NT2/D1 (cell line): ENCODE results near the gene CRELD2.
"Not testable (repeated sequence)": the region's sequence is repeated elsewhere in the genome, so short reads cannot be mapped to it uniquely, and the experiment has no call there.

Experiments
- DNase-seq: peaks from one replicate; pipeline ENCODE4 v3.0.0-alpha.2; 2011; ENCODE audit warnings: low read depth, low spot score
- H3K27me3 ChIP-seq: 2 replicates; pipeline ENCODE4 v1.6.0; 2011; ENCODE audit warnings: mild to moderate bottlenecking; ENCODE audit not compliant: insufficient read length, insufficient read depth
- H3K36me3 ChIP-seq: 2 replicates; pipeline ENCODE4 v1.6.1; 2011; ENCODE audit warnings: mild to moderate bottlenecking, low read length, mixed read lengths; ENCODE audit not compliant: insufficient read depth, insufficient read length
- H3K4me1 ChIP-seq: 2 replicates; pipeline ENCODE4 v1.5.1; 2011; ENCODE audit not compliant: insufficient read depth, insufficient read length
- H3K4me3 ChIP-seq: 2 replicates; pipeline ENCODE4 v1.5.1; 2011; ENCODE audit warnings: low read depth; ENCODE audit not compliant: insufficient read length
- H3K9ac ChIP-seq: 2 replicates; pipeline ENCODE4 v1.6.0; 2011; ENCODE audit warnings: low read depth; ENCODE audit not compliant: insufficient read length
- H3K9me3 ChIP-seq: 2 replicates; pipeline ENCODE4 v1.5.1; 2011; ENCODE audit warnings: mild to moderate bottlenecking, low read length; ENCODE audit not compliant: insufficient read depth
- SUZ12 ChIP-seq: IDR thresholded peaks from 2 replicates; pipeline ENCODE4 v1.6.1; 2011; ENCODE audit not compliant: insufficient read length, insufficient read depth; ENCODE audit errors: extremely low read depth
- YY1 ChIP-seq: IDR thresholded peaks from 2 replicates; pipeline ENCODE4 v1.6.1; 2011; ENCODE audit not compliant: insufficient read length, insufficient read depth
- ZNF274 ChIP-seq: IDR thresholded peaks from 2 replicates; pipeline ENCODE4 v1.6.1; 2011; ENCODE audit warnings: mild to moderate bottlenecking, low read depth, low read length

Gene CRELD2

DNA sequence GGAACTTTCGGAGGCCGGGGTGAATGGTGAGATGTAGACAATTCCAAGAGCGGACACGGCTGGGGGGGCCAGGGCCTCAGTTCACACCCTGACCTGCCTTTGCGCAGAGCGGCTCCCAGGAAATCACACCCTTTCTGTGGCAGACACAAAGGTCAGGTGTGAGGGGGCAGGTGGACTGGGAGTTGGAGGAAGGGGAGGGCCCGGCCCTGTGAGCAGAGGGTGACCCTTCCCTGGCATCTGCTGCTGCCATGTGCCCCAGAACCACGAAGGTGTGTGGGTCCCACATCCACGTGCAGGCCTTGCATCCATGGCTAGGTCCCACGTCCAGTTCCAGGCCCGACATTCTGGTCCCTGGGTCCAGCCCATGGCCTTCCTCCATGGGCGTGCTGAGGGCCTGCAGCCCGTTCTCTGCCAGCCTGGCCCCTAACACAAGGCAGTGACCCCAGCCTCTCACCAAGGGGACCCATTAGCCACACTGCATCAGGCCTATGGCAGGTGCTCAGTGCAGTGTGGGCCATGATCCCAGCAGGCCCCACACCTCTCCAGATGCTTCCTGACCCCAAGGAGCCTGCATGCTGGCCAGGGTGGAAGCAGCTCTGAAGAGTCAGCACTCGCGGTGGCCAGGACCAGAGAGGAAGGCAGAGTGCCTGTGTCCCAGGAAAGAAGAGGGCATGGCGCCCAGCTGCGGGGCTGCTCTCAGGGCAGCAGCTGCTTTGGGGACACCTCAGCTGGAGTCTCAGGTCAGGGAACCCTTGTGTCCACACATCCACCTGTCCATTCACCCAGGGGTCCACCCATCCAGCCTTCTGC is 23.3 kb downstream of the CRELD2 start:
- Histone ChIP-seq H3K9me3 (peaks cover 6% of the 10 kb centered on the region; the same call in 1 of the 2 replicates), H3K4me1 (peaks cover 18% of the 10 kb centered on the region), H3K36me3 (no peaks in the 10 kb centered on the region), H3K9ac (no peak overlapping the region), H3K27me3 (no peaks in the 10 kb centered on the region), H3K4me3 (no peak overlapping the region)
- no peak for DNase-seq
- TF ChIP-seq YY1: no peak
- no peak for TF ChIP-seq ZNF274
- no peak for TF ChIP-seq SUZ12

DNA sequence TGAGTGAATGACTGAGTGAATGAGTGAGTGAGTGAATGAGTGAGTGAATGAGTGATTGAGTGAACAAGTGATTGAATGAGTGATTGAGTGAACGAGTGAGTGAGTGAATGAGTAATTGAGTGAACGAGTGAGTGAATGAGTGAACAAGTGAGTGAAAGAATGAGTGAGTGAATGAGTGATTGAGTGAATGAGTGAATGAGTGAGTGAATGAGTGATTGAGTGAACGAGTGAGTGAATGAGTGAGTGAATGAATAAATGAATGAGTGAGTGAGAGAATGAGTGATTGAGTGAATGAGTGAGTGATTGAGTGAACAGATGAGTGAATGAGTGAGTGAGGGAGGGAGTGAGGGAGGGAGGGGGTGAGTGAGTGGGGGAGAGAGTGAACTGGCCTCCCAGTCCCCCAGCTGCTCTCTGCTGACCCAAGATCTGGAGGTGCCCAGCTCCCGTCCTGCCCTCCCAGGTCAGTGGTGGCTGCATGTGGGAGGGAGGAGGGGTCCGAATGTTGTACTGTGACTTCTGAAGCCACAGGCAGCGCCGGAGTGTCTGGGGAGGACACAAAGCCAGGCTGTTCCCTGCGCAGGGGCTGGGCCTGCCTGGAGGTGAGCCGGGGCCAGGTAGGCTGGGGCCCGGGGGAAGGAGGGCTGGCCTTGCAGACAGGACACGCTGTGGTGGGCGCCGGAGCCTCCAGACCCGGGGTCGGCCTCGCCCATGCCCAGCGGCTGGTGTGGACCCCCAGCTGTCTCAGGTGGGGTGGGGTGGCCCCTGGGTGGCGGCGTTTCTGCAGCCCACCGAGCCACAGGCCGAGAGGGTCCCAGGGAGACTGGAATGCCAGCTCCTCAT is 24.4 kb downstream of the CRELD2 start:
- Histone ChIP-seq H3K27me3 (no peaks in the 10 kb centered on the region), H3K9me3 (peaks cover 6% of the 10 kb centered on the region; the same call in 1 of the 2 replicates), H3K36me3 (no peaks in the 10 kb centered on the region), H3K4me1 (peaks cover 17% of the 10 kb centered on the region), H3K4me3 (no peak overlapping the region), H3K9ac (no peak overlapping the region)
- DNase-seq: no peak
- TF ChIP-seq ZNF274: no peak
- TF ChIP-seq SUZ12: no peak
- no peak for TF ChIP-seq YY1

DNA sequence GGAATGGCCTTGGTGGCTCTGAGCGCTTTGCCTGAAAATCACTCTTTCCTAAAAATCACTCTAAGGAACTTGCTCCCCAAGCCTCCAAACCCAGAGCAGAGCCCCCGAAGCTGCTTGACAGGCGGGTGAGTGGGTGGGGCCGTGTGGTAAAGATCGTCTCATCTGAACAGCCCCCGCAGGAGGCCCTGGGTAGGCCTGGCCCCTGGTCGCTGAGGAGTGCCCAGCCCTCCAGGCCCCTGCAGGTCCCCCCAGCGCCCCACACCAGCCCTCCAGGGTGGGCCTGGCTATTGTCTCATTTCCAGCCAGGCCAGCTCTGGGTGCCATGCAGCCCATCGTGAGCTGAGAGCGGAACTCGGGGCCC is 25.0 kb downstream of the CRELD2 start:
- H3K36me3 ChIP-seq: no peaks in the 10 kb centered on the region
- no peak for TF ChIP-seq SUZ12
- TF ChIP-seq YY1: no peak
- no peak for TF ChIP-seq ZNF274

DNA sequence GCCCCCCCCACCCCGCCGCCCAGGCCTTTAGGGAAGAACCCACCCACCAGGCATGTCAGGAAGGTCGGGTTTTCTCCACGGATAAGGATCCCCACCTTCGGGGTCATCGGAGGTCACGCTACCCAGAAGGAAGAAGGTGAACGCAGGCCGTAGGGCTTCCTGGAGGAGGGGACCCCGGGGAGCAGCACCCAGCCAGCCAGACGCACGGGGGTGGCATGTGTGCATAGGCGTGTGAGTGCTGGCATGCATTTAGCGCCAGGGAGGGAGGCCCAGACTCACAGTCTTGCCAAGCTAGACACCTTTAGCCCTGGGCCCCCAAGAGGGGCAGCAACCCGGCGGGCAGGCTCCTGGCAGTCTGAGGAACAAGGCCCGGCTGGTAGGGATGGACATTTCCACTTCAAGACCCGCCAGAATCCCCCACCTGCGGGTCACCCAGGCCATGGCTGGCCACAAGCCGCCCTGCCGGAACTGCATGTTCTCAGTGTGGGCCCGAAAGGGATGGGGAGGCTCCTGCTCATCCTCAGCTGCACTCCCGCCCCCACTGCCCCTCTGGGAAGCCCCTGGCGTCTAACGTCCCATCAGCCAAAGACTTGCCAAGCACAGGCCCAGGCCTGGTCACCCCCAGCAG is 25.5 kb downstream of the CRELD2 start:
- Histone ChIP-seq H3K4me3 (no peak overlapping the region), H3K9me3 (peaks cover 6% of the 10 kb centered on the region; the same call in 1 of the 2 replicates), H3K4me1 (peaks cover 21% of the 10 kb centered on the region), H3K9ac (no peak overlapping the region), H3K27me3 (no peaks in the 10 kb centered on the region), H3K36me3 (no peaks in the 10 kb centered on the region)
- no peak for TF ChIP-seq ZNF274
- TF ChIP-seq YY1: no peak
- no peak for TF ChIP-seq SUZ12
- DNase-seq: no peak

More for the DNA sequence above, 25.0 kb downstream of the CRELD2 start:
- DNase-seq: no peak
- Histone ChIP-seq H3K4me3 (no peak overlapping the region), H3K9ac (no peak overlapping the region), H3K27me3 (no peaks in the 10 kb centered on the region), H3K9me3 (peaks cover 6% of the 10 kb centered on the region; the same call in 1 of the 2 replicates), H3K4me1 (peaks cover 20% of the 10 kb centered on the region)

DNA sequence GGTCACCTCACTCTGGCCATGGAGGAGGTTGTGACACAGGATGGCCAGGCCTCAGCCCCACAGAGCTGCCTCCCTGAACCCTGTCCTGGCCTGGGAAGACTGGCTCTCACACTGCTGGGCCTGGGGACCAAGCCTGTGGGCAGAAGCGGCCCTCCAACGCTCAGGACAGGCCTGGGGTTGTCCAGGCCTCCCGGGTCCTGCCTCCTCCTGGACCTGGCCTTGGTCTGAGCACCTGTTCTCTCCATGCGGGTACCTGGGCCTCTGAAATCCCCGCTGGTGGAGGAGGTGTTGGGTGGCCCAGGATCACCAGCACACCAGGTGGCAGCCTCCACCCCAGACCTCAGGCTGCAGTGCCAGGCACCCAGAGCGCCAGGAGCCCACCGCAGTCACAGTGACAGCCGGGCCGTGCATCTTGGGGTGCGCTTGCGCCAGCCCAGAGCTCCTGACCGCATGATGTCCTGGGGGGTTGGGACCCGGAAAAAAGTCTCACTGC is 26.0 kb downstream of the CRELD2 start:
- peaks cover 24% of the 10 kb centered on the region for H3K4me1 ChIP-seq
- H3K9ac ChIP-seq: no peak overlapping the region
- DNase-seq: no peak

DNA sequence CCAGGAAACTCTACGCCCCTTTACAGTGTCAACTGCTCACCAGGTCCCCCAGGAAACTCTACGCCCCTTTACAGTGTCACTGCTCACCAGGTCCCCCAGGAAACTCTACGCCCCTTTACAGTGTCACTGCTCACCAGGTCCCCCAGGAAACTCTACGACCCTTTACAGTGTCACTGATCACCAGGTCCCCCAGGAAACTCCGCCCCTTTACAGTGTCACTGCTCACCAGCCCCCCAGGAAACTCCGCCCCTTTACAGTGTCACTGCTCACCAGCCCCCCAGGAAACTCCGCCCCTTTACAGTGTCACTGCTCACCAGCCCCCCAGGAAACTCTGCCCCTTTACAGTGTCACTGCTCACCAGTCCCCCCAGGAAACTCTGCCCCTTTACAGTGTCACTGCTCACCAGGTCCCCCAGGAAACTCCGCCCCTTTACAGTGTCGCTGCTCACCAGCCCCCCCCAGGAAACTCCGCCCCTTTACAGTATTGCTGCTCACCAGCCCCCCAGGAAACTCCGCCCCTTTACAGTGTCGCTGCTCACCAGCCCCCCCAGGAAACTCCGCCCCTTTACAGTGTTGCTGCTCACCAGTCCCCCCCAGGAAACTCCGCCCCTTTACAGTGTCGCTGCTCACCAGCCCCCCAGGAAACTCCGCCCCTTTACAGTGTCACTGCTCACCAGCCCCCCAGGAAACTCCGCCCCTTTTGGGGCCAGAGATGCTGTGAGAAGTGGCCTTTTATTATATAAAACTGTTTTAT is 26.8 kb downstream of the CRELD2 start:
- DNase-seq, H3K36me3 ChIP-seq, H3K4me3 ChIP-seq, H3K9ac ChIP-seq, H3K27me3 ChIP-seq, H3K9me3 ChIP-seq: not testable (repeated sequence)
- peaks cover 22% of the 10 kb centered on the region for H3K4me1 ChIP-seq

More for the DNA sequence above, 26.0 kb downstream of the CRELD2 start:
- peaks cover 6% of the 10 kb centered on the region; the same call in 1 of the 2 replicates for H3K9me3 ChIP-seq
- H3K36me3 ChIP-seq: no peaks in the 10 kb centered on the region
- H3K27me3 ChIP-seq: no peaks in the 10 kb centered on the region
- no peak overlapping the region for H3K4me3 ChIP-seq
- no peak for TF ChIP-seq YY1
- no peak for TF ChIP-seq ZNF274
- TF ChIP-seq SUZ12: no peak
